ENCODE data around the gene ZC3HAV1L. TPM values are rescaled to one million over a fixed set of nuclear protein-coding genes. Genes with fewer than 3 reads are reported as not detected.

The ZC3HAV1L gene
- total and polyA plus RNA-seq, 2 experiments from 2014 or later, result 2.0 to 11.3 TPM

- no peak for DNase-seq (ENCODE audit: low spot score)
- H2AFZ ChIP-seq, result no peak overlapping the region
- H3F3A ChIP-seq (replicated peaks; ENCODE audit: low read depth), result peaks cover 3% of the 10 kb centered on the region; the same call in 1 of the 2 replicates
- H3K27me3 ChIP-seq (ENCODE audit: insufficient read depth), result no peaks in the 10 kb centered on the region
- H3K27ac Mint-ChIP-seq, result no peak overlapping the region
- H3K9me2 ChIP-seq (ENCODE audit: insufficient read depth), result no peaks in the 10 kb centered on the region
- no peaks in the 10 kb centered on the region for H4K20me1 ChIP-seq (replicated peaks; ENCODE audit: insufficient read depth)
- peaks cover 22% of the 10 kb centered on the region for H3K36me3 Mint-ChIP-seq (ENCODE audit: low read depth)
- TF ChIP-seq ZNF331 (CRISPR knock-in tag; IDR thresholded peaks at IDR 0.05; ENCODE audit: low read depth), result no peak
- no peak for TF ChIP-seq ETS1 (IDR thresholded peaks at IDR 0.05)
- TF ChIP-seq EZH2phosphoT487 (IDR thresholded peaks at IDR 0.05; ENCODE audit: unreplicated experiment), result no peak
- TF ChIP-seq STAT1 (IDR thresholded peaks at IDR 0.05; ENCODE audit: unreplicated experiment), result no peak
- no peak for TF ChIP-seq CREB1 (CRISPR knock-in tag; IDR thresholded peaks at IDR 0.05; ENCODE audit: low read depth)
- H3K79me2 ChIP-seq (replicated peaks; ENCODE audit: insufficient read depth), result no peaks in the 10 kb centered on the region
- H3K4me1 ChIP-seq (ENCODE audit: insufficient read depth), result peaks cover 15% of the 10 kb centered on the region
- H3K27me3 Mint-ChIP-seq (ENCODE audit: insufficient read depth, low read depth, poor library complexity), result peaks cover 15% of the 10 kb centered on the region
- no peak for ATAC-seq
- H3K27ac ChIP-seq (ENCODE audit: low read depth), result no peak overlapping the region
- H3K4me3 ChIP-seq, result no peak overlapping the region
- no peak overlapping the region for H3K4me3 Mint-ChIP-seq
- H3K4me2 ChIP-seq, result no peak overlapping the region; the same call in 1 of the 2 replicates
- H3K9me3 Mint-ChIP-seq, result no peaks in the 10 kb centered on the region
- no peaks in the 10 kb centered on the region for H3K36me3 ChIP-seq (ENCODE audit: insufficient read depth)
- H3K4me1 Mint-ChIP-seq, result peaks cover 31% of the 10 kb centered on the region
Measured at GRCh38 chr7:139036901-139037300, 1.1 kb upstream of the ZC3HAV1L start.

GRCh38 chr7:139034855-139035585, 822 bp downstream of the ZC3HAV1L start:
- peak; percentile 67 for ATAC-seq
- Mint-ChIP-seq H3K36me3 (ENCODE audit: low read depth) (peaks cover 30% of the 10 kb centered on the region), H3K27ac (no peak overlapping the region), H3K27me3 (ENCODE audit: insufficient read depth, low read depth, poor library complexity) (peaks cover 12% of the 10 kb centered on the region), H3K4me1 (peaks cover 26% of the 10 kb centered on the region), H3K4me3 (peak overlapping the region; percentile 76), H3K9me3 (no peaks in the 10 kb centered on the region)
- peak; percentile 61 for DNase-seq (ENCODE audit: low spot score)
- H2AFZ ChIP-seq, result peak overlapping the region; percentile 92; the same call in 1 of the 2 replicates
- TF ChIP-seq CREB1 (CRISPR knock-in tag; IDR thresholded peaks at IDR 0.05; ENCODE audit: low read depth) (no peak), CTCF (conservative IDR thresholded peaks at IDR 0.05; ENCODE audit: low read depth in 2 of 2) (peak in 1 of 2 experiments; percentile 38; a peak in 1 of 4 replicates)
- no peaks in the 10 kb centered on the region for H3K9me2 ChIP-seq (ENCODE audit: insufficient read depth)
- H3K4me1 ChIP-seq (ENCODE audit: insufficient read depth), result peaks cover 15% of the 10 kb centered on the region
- peaks cover 3% of the 10 kb centered on the region; the same call in 1 of the 2 replicates for H3F3A ChIP-seq (replicated peaks; ENCODE audit: low read depth)
- peak overlapping the region; percentile 75 for H3K4me3 ChIP-seq
- no peaks in the 10 kb centered on the region for H3K36me3 ChIP-seq (ENCODE audit: insufficient read depth)
- peak overlapping the region; percentile 88 for H3K4me2 ChIP-seq
- H3K79me2 ChIP-seq (replicated peaks; ENCODE audit: insufficient read depth), result no peaks in the 10 kb centered on the region
- H3K27ac ChIP-seq (ENCODE audit: low read depth), result no peak overlapping the region
- H4K20me1 ChIP-seq (replicated peaks; ENCODE audit: insufficient read depth), result no peaks in the 10 kb centered on the region
- no peaks in the 10 kb centered on the region for H3K27me3 ChIP-seq (ENCODE audit: insufficient read depth)

Data from GM23338 (cell line).